ENCODE measurements around the gene ADGRL3.

DNA sequence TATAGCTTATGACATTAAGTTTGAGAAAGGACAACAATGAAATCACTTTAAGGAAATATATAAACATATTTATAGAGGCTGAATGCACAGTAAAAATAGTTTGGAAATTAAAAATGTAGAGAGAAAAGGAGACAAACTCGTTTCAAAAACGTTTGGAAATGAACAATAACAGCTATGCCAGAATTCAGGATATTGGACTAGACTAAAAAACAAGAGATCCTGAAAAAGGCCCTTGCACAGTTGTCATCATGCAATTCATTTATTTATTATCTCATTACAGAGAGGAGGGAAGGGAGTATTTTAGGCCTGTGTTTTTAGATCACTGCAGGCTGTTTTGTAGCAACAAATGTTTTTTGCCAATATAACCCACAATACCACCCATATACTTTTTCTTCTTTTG is 527.2 kb downstream of the ADGRL3 start:
- TF ChIP-seq CTCF (IDR thresholded peaks at IDR 0.05; ENCODE audit: borderline replicate concordance, extremely low read depth, low read length, poor library complexity, severe bottlenecking) (no peak), EZH2 (IDR thresholded peaks at IDR 0.05; ENCODE audit: borderline replicate concordance, low read depth, low read length, severe bottlenecking) (no peak)
